B cell (primary cell): Measurements from ENCODE around the gene RPAP2.
"Not testable (repeated sequence)": the region's sequence is repeated elsewhere in the genome, so short reads cannot be mapped to it uniquely, and the experiment has no call there.

ENCODE experiments used
- EZH2 ChIP-seq: IDR thresholded peaks from 2 replicates; pipeline ENCODE4 v1.6.1; 2012; ENCODE audit warnings: borderline replicate concordance, low read depth, mild to moderate bottlenecking, moderate library complexity, low read length; ENCODE audit not compliant: insufficient read depth, poor library complexity, severe bottlenecking
- TF ChIP-seq, protein P1 (sequence below): fragments of 200-600 bp; IDR thresholded peaks from one replicate; pipeline ENCODE4 v1.8.0; 2022; ENCODE audit warnings: antibody characterized with exemption, mild to moderate bottlenecking

- TF ChIP-seq, protein P1, sequence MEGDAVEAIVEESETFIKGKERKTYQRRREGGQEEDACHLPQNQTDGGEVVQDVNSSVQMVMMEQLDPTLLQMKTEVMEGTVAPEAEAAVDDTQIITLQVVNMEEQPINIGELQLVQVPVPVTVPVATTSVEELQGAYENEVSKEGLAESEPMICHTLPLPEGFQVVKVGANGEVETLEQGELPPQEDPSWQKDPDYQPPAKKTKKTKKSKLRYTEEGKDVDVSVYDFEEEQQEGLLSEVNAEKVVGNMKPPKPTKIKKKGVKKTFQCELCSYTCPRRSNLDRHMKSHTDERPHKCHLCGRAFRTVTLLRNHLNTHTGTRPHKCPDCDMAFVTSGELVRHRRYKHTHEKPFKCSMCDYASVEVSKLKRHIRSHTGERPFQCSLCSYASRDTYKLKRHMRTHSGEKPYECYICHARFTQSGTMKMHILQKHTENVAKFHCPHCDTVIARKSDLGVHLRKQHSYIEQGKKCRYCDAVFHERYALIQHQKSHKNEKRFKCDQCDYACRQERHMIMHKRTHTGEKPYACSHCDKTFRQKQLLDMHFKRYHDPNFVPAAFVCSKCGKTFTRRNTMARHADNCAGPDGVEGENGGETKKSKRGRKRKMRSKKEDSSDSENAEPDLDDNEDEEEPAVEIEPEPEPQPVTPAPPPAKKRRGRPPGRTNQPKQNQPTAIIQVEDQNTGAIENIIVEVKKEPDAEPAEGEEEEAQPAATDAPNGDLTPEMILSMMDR: not testable (repeated sequence)
- not testable (repeated sequence) for TF ChIP-seq EZH2
Observed at GRCh38 chr1:92281411-92281810, 17.4 kb upstream of the RPAP2 start.
